Endothelial cell of umbilical vein (primary cell): ENCODE results near the gene SORCS2.

Source experiments
- EZH2 ChIP-seq: IDR thresholded peaks from 2 replicates; pipeline ENCODE4 v1.6.1; 2012; ENCODE audit warnings: borderline replicate concordance, low read depth, mild to moderate bottlenecking, moderate library complexity, low read length, inconsistent platforms; ENCODE audit not compliant: severe bottlenecking
- GATA2 ChIP-seq: IDR thresholded peaks from 2 replicates; pipeline ENCODE4 v1.7.0; 2011; ENCODE audit warnings: low read depth, mild to moderate bottlenecking, moderate library complexity, mixed read lengths, low read length; ENCODE audit not compliant: insufficient read length, insufficient read depth
- JUN ChIP-seq: IDR thresholded peaks from 2 replicates; pipeline ENCODE4 v1.6.1; 2011; ENCODE audit warnings: borderline replicate concordance, low read depth; ENCODE audit not compliant: insufficient read length, insufficient read depth
- MYC ChIP-seq: IDR thresholded peaks from one replicate; pipeline ENCODE4 v1.6.1; 2011; ENCODE audit warnings: mild to moderate bottlenecking, low read depth, low read length
- POLR2A ChIP-seq: IDR thresholded peaks from 2 replicates; pipeline ENCODE4 v1.6.1; 2012; ENCODE audit warnings: low read depth, mild to moderate bottlenecking, control low read depth, low read length
- POLR2AphosphoS5 ChIP-seq: IDR thresholded peaks from 2 replicates; pipeline ENCODE4 v1.6.1; 2012; ENCODE audit warnings: low read depth, mild to moderate bottlenecking, control low read depth, low read length, moderate library complexity; ENCODE audit not compliant: insufficient read depth
- TF ChIP-seq, protein P1 (sequence below), 2 donors: IDR thresholded peaks; 1 replicate in 1 of 2; 2 replicates in 1 of 2; pipeline ENCODE4 v1.5.1; 2011; ENCODE audit warnings: low read length in 2 of 2, mild to moderate bottlenecking in 2 of 2, moderate library complexity in 2 of 2, control low read depth in 1 of 2, inconsistent platforms in 1 of 2, low read depth in 1 of 2; ENCODE audit not compliant: insufficient read depth in 1 of 2; ENCODE audit errors: extremely low read depth in 1 of 2
- TF ChIP-seq, protein P2 (sequence below): IDR thresholded peaks from 2 replicates; pipeline ENCODE4 v1.6.1; 2011; ENCODE audit not compliant: insufficient read depth, insufficient read length

GRCh38 chr4:7155590-7156071, 36.7 kb upstream of the SORCS2 start:
- TF ChIP-seq POLR2A (no peak), POLR2AphosphoS5 (no peak), MYC (no peak), EZH2 (no peak), JUN (no peak), GATA2 (no peak)
- TF ChIP-seq, protein P1, sequence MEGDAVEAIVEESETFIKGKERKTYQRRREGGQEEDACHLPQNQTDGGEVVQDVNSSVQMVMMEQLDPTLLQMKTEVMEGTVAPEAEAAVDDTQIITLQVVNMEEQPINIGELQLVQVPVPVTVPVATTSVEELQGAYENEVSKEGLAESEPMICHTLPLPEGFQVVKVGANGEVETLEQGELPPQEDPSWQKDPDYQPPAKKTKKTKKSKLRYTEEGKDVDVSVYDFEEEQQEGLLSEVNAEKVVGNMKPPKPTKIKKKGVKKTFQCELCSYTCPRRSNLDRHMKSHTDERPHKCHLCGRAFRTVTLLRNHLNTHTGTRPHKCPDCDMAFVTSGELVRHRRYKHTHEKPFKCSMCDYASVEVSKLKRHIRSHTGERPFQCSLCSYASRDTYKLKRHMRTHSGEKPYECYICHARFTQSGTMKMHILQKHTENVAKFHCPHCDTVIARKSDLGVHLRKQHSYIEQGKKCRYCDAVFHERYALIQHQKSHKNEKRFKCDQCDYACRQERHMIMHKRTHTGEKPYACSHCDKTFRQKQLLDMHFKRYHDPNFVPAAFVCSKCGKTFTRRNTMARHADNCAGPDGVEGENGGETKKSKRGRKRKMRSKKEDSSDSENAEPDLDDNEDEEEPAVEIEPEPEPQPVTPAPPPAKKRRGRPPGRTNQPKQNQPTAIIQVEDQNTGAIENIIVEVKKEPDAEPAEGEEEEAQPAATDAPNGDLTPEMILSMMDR (IDR thresholded peaks at IDR 0.05; ENCODE audit: extremely low read depth in 1 of 2, insufficient read depth in 1 of 2, low read depth in 1 of 2, low read length in 2 of 2): no peak
- TF ChIP-seq, protein P2, sequence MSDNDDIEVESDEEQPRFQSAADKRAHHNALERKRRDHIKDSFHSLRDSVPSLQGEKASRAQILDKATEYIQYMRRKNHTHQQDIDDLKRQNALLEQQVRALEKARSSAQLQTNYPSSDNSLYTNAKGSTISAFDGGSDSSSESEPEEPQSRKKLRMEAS: no peak
